SK-N-SH treated with all-trans-retinoic acid at 6 μM for 48 hours (cell line): ENCODE results near the gene PKP4.

Source experiments
- ATAC-seq: fragments of 200-7000 bp; cut with Tn5 transposase; 3 replicates; pipeline ENCODE4 v1.9.1; 2020; ENCODE audit warnings: mild to moderate bottlenecking, moderate library complexity
- ARNTL ChIP-seq: fragments of 450-650 bp; formaldehyde crosslinking; IDR thresholded peaks from 2 replicates; pipeline ENCODE4 v1.5.0; 2020; ENCODE audit warnings: low read depth, mild to moderate bottlenecking, moderate library complexity, borderline replicate concordance
- BACH2 ChIP-seq: fragments of 250-450 bp; sonication (Bioruptor Pico); IDR thresholded peaks from 2 replicates; pipeline ENCODE4 v1.9.0; 2021; ENCODE audit warnings: mild to moderate bottlenecking, borderline replicate concordance
- CREB5 ChIP-seq: fragments of 250-450 bp; sonication (Bioruptor Pico); IDR thresholded peaks from 2 replicates; pipeline ENCODE4 v1.5.1; 2020; ENCODE audit warnings: low read depth, mild to moderate bottlenecking, moderate library complexity
- CSDC2 ChIP-seq: fragments of 250-450 bp; sonication (Bioruptor Pico); IDR thresholded peaks from 2 replicates; pipeline ENCODE4 v1.5.0; 2020; ENCODE audit warnings: mild to moderate bottlenecking, moderate library complexity
- GLIS3 ChIP-seq: fragments of 250-450 bp; sonication (Bioruptor Pico); IDR thresholded peaks from 2 replicates; pipeline ENCODE4 v1.5.0; 2020; ENCODE audit warnings: mild to moderate bottlenecking, moderate library complexity
- ISL1 ChIP-seq: fragments of 250-450 bp; sonication (Bioruptor Pico); IDR thresholded peaks from 2 replicates; pipeline ENCODE4 v2.1.2; 2022; ENCODE audit warnings: mild to moderate bottlenecking, moderate library complexity
- OSR1 ChIP-seq: fragments of 250-450 bp; sonication (Bioruptor Pico); IDR thresholded peaks from 2 replicates; pipeline ENCODE4 v1.8.0; 2022; ENCODE audit warnings: moderate library complexity, mild to moderate bottlenecking, inconsistent platforms
- PATZ1 ChIP-seq: fragments of 250-450 bp; sonication (Bioruptor Pico); IDR thresholded peaks from 2 replicates; pipeline ENCODE4 v1.8.0; 2020; ENCODE audit warnings: mild to moderate bottlenecking, moderate library complexity, borderline replicate concordance
- PPARA ChIP-seq: fragments of 250-450 bp; sonication (Bioruptor Pico); IDR thresholded peaks from 2 replicates; pipeline ENCODE4 v1.5.0; 2020; ENCODE audit warnings: mild to moderate bottlenecking, borderline replicate concordance
- RARB ChIP-seq: fragments of 250-450 bp; sonication (Bioruptor Pico); IDR thresholded peaks from 2 replicates; pipeline ENCODE4 v1.8.0; 2021; ENCODE audit warnings: mild to moderate bottlenecking, moderate library complexity
- SNAI2 ChIP-seq: fragments of 250-450 bp; sonication (Bioruptor Pico); IDR thresholded peaks from 2 replicates; pipeline ENCODE4 v1.5.0; 2020; ENCODE audit warnings: mild to moderate bottlenecking, moderate library complexity
- TCF4 ChIP-seq: fragments of 250-450 bp; sonication (Bioruptor Pico); IDR thresholded peaks from 2 replicates; pipeline ENCODE4 v1.8.0; 2021; ENCODE audit warnings: mild to moderate bottlenecking, moderate library complexity, borderline replicate concordance
- TOX ChIP-seq: fragments of 250-450 bp; sonication (Bioruptor Pico); IDR thresholded peaks from 2 replicates; pipeline ENCODE4 v1.8.0; 2021; ENCODE audit warnings: mild to moderate bottlenecking, moderate library complexity, borderline replicate concordance
- ZC3H10 ChIP-seq: fragments of 250-450 bp; sonication (Bioruptor Pico); IDR thresholded peaks from 2 replicates; pipeline ENCODE4 v1.5.1; 2021; ENCODE audit warnings: mild to moderate bottlenecking, moderate library complexity
- ZFP3 ChIP-seq: fragments of 250-450 bp; sonication (Bioruptor Pico); IDR thresholded peaks from 2 replicates; pipeline ENCODE4 v1.5.0; 2020; ENCODE audit warnings: mild to moderate bottlenecking, moderate library complexity
- ZFP30 ChIP-seq: fragments of 450-650 bp; formaldehyde crosslinking; IDR thresholded peaks from 2 replicates; pipeline ENCODE4 v1.5.0; 2022; ENCODE audit warnings: mild to moderate bottlenecking, moderate library complexity
- ZNF565 ChIP-seq: fragments of 450-650 bp; formaldehyde crosslinking; conservative IDR thresholded peaks from 2 replicates; pipeline ENCODE4 v1.5.0; 2020; ENCODE audit warnings: low read depth, mild to moderate bottlenecking, moderate library complexity
- ZNF8 ChIP-seq: fragments of 450-650 bp; formaldehyde crosslinking; IDR thresholded peaks from 2 replicates; pipeline ENCODE4 v1.5.0; 2020; ENCODE audit warnings: mild to moderate bottlenecking, moderate library complexity

The PKP4 gene

GRCh38 chr2:158456309-158457066 is at the start of gene PKP4, which contains the start of gene CCDC148:
TSS of gene PKP4 (plus strand) at chr2:158456952. CDS start at chr2:158533185, 76,233 bp downstream.
TSS of gene CCDC148 (minus strand) at chr2:158456753. CDS start at chr2:158456439, 314 bp downstream.
- ATAC-seq: peak; percentile 87
- 0 out of 2 replicates have a peak, but pooled peaks have one; percentile 27 for TF ChIP-seq PATZ1 (CRISPR knock-in tag)
- TF ChIP-seq ZNF8: no peak
- TF ChIP-seq, all 23 proteins: peak for 1

- no peak for ATAC-seq
- TF ChIP-seq ZNF8: no peak
- no peak for TF ChIP-seq ZFP3 (CRISPR knock-in tag)
- no peak for TF ChIP-seq TCF4 (CRISPR knock-in tag)
- TF ChIP-seq SNAI2 (CRISPR knock-in tag): no peak
- no peak for TF ChIP-seq CSDC2 (CRISPR knock-in tag)
- no peak for TF ChIP-seq BACH2
- no peak for TF ChIP-seq CREB5 (CRISPR knock-in tag)
- TF ChIP-seq RARB (CRISPR knock-in tag): no peak
- TF ChIP-seq OSR1 (CRISPR knock-in tag): no peak
- TF ChIP-seq ARNTL (CRISPR knock-in tag): no peak
- TF ChIP-seq PATZ1 (CRISPR knock-in tag): no peak
Measured at GRCh38 chr2:158407031-158407430, 49.7 kb upstream of the PKP4 start.

GRCh38 chr2:158410132-158410531 is 46.6 kb upstream of the PKP4 start:
- TF ChIP-seq PPARA: no peak
- no peak for TF ChIP-seq ISL1 (CRISPR knock-in tag)
- TF ChIP-seq ZFP3 (CRISPR knock-in tag): no peak
- TF ChIP-seq GLIS3 (CRISPR knock-in tag): no peak
- no peak for TF ChIP-seq ZFP30 (CRISPR knock-in tag)
- TF ChIP-seq BACH2: no peak
- TF ChIP-seq TOX: no peak
- no peak for ATAC-seq

GRCh38 chr2:158411748-158412147 is 45.0 kb upstream of the PKP4 start:
- no peak for TF ChIP-seq ZFP30 (CRISPR knock-in tag)
- TF ChIP-seq OSR1 (CRISPR knock-in tag): no peak
- TF ChIP-seq ZFP3 (CRISPR knock-in tag): no peak
- no peak for TF ChIP-seq CSDC2 (CRISPR knock-in tag)
- TF ChIP-seq SNAI2 (CRISPR knock-in tag): no peak
- no peak for TF ChIP-seq TOX
- no peak for TF ChIP-seq ZNF8
- no peak for TF ChIP-seq ZC3H10
- TF ChIP-seq PATZ1 (CRISPR knock-in tag): no peak
- TF ChIP-seq TCF4 (CRISPR knock-in tag): no peak
- no peak for TF ChIP-seq BACH2
- no peak for TF ChIP-seq GLIS3 (CRISPR knock-in tag)
- no peak for TF ChIP-seq ZNF565 (CRISPR knock-in tag)
- no peak for ATAC-seq

GRCh38 chr2:158412206-158412605 is 44.5 kb upstream of the PKP4 start:
- no peak for ATAC-seq

More at GRCh38 chr2:158412206-158412605, 44.5 kb upstream of the PKP4 start:
- TF ChIP-seq SNAI2 (CRISPR knock-in tag) (no peak), ISL1 (CRISPR knock-in tag) (peak; percentile 49), PATZ1 (CRISPR knock-in tag) (no peak)
